ENCODE results near the gene PIKFYVE.

The PIKFYVE gene

GRCh38 chr2:208320686-208321085 is 54.6 kb downstream of the PIKFYVE start:
- no peak for DNase-seq (ENCODE audit: low read depth)
- no peak overlapping the region for H3K4me3 ChIP-seq (ENCODE audit: low read depth, low read length)
- no peak for TF ChIP-seq CTCF (IDR thresholded peaks at IDR 0.05; ENCODE audit: low read depth, low read length, missing control alignments)

- no peak for TF ChIP-seq CTCF (IDR thresholded peaks at IDR 0.05; ENCODE audit: low read depth, low read length, missing control alignments)
- H3K4me3 ChIP-seq (ENCODE audit: low read depth, low read length): no peak overlapping the region
- no peak for DNase-seq (ENCODE audit: low read depth)
Observed at GRCh38 chr2:208326016-208326415, 60.0 kb downstream of the PIKFYVE start.

- DNase-seq (ENCODE audit: low read depth): no peak
- no peak overlapping the region for H3K4me3 ChIP-seq (ENCODE audit: low read depth, low read length)
- TF ChIP-seq CTCF (IDR thresholded peaks at IDR 0.05; ENCODE audit: low read depth, low read length, missing control alignments): no peak
Observed at GRCh38 chr2:208329485-208329884, 63.4 kb downstream of the PIKFYVE start.

- TF ChIP-seq CTCF (IDR thresholded peaks at IDR 0.05; ENCODE audit: low read depth, low read length, missing control alignments): no peak
- no peak overlapping the region for H3K4me3 ChIP-seq (ENCODE audit: low read depth, low read length)
- DNase-seq (ENCODE audit: low read depth): no peak
Observed at GRCh38 chr2:208334230-208334629, 68.2 kb downstream of the PIKFYVE start.

GRCh38 chr2:208346756-208347155 is 80.7 kb downstream of the PIKFYVE start:
- no peak for TF ChIP-seq CTCF (IDR thresholded peaks at IDR 0.05; ENCODE audit: low read depth, low read length, missing control alignments)
- no peak overlapping the region for H3K4me3 ChIP-seq (ENCODE audit: low read depth, low read length)
- DNase-seq (ENCODE audit: low read depth): no peak

- H3K4me3 ChIP-seq (ENCODE audit: low read depth, low read length): no peak overlapping the region
- no peak for DNase-seq (ENCODE audit: low read depth)
- no peak for TF ChIP-seq CTCF (IDR thresholded peaks at IDR 0.05; ENCODE audit: low read depth, low read length, missing control alignments)
Observed at GRCh38 chr2:208350610-208351009, 84.6 kb downstream of the PIKFYVE start.

- DNase-seq (ENCODE audit: low read depth): no peak
- no peak for TF ChIP-seq CTCF (IDR thresholded peaks at IDR 0.05; ENCODE audit: low read depth, low read length, missing control alignments)
- H3K4me3 ChIP-seq (ENCODE audit: low read depth, low read length): no peak overlapping the region
Observed at GRCh38 chr2:208352644-208353567, 86.9 kb downstream of the PIKFYVE start.

All from GM12864 (cell line).